ENCODE measurements around the gene FRMD4B.
"Not testable (repeated sequence)": the region's sequence is repeated elsewhere in the genome, so short reads cannot be mapped to it uniquely, and the experiment has no call there.

Gene FRMD4B

GRCh38 chr3:69325151-69325550 lies 60.7 kb downstream of the FRMD4B start:
- no peak for DNase-seq (ENCODE audit: extremely low read depth in 1 of 2, low read depth in 1 of 2)

- DNase-seq (ENCODE audit: extremely low read depth in 1 of 2, low read depth in 1 of 2), result no peak
These were observed 61.4 kb downstream of the FRMD4B start for GRCh38 chr3:69324362-69325025.

- DNase-seq (ENCODE audit: extremely low read depth in 1 of 2, low read depth in 1 of 2), result no peak
These were observed 61.9 kb downstream of the FRMD4B start for GRCh38 chr3:69323941-69324340.

GRCh38 chr3:69322512-69322911 lies 63.4 kb downstream of the FRMD4B start:
- DNase-seq (ENCODE audit: extremely low read depth in 1 of 2, low read depth in 1 of 2), result not testable (repeated sequence)

- DNase-seq (ENCODE audit: extremely low read depth in 1 of 2, low read depth in 1 of 2), result no peak
These were observed 63.8 kb downstream of the FRMD4B start for GRCh38 chr3:69322158-69322509.

GRCh38 chr3:69321301-69322157 lies 64.4 kb downstream of the FRMD4B start:
- DNase-seq (ENCODE audit: extremely low read depth in 1 of 2, low read depth in 1 of 2), result no peak

- no peak for DNase-seq (ENCODE audit: extremely low read depth in 1 of 2, low read depth in 1 of 2)
These were observed 65.0 kb downstream of the FRMD4B start for GRCh38 chr3:69320871-69321271.

- DNase-seq (ENCODE audit: extremely low read depth in 1 of 2, low read depth in 1 of 2), result no peak
These were observed 66.2 kb downstream of the FRMD4B start for GRCh38 chr3:69319652-69320051.

GRCh38 chr3:69318410-69318809 lies 67.5 kb downstream of the FRMD4B start:
- no peak for DNase-seq (ENCODE audit: extremely low read depth in 1 of 2, low read depth in 1 of 2)

- no peak for DNase-seq (ENCODE audit: extremely low read depth in 1 of 2, low read depth in 1 of 2)
These were observed 72.6 kb downstream of the FRMD4B start for GRCh38 chr3:69313251-69313650.

- no peak for DNase-seq (ENCODE audit: extremely low read depth in 1 of 2, low read depth in 1 of 2)
These were observed 76.1 kb downstream of the FRMD4B start for GRCh38 chr3:69309814-69310213.

- DNase-seq (ENCODE audit: extremely low read depth in 1 of 2, low read depth in 1 of 2), result peak; percentile 7 to 50
These were observed 79.4 kb downstream of the FRMD4B start for GRCh38 chr3:69306239-69307185.

GRCh38 chr3:69305011-69305410 lies 80.9 kb downstream of the FRMD4B start:
- no peak for DNase-seq (ENCODE audit: extremely low read depth in 1 of 2, low read depth in 1 of 2)

- DNase-seq (ENCODE audit: extremely low read depth in 1 of 2, low read depth in 1 of 2), result no peak
These were observed 81.5 kb downstream of the FRMD4B start for GRCh38 chr3:69304396-69304795.

- no peak for DNase-seq (ENCODE audit: extremely low read depth in 1 of 2, low read depth in 1 of 2)
These were observed 85.6 kb downstream of the FRMD4B start for GRCh38 chr3:69300296-69300695.

- DNase-seq (ENCODE audit: extremely low read depth in 1 of 2, low read depth in 1 of 2), result no peak
These were observed 86.5 kb downstream of the FRMD4B start for GRCh38 chr3:69299344-69299743.

GRCh38 chr3:69297501-69297900 lies 88.4 kb downstream of the FRMD4B start:
- DNase-seq (ENCODE audit: extremely low read depth in 1 of 2, low read depth in 1 of 2), result no peak

- DNase-seq (ENCODE audit: extremely low read depth in 1 of 2, low read depth in 1 of 2), result no peak
These were observed 88.9 kb downstream of the FRMD4B start for GRCh38 chr3:69296995-69297394.

- DNase-seq (ENCODE audit: extremely low read depth in 1 of 2, low read depth in 1 of 2), result no peak
These were observed 91.7 kb downstream of the FRMD4B start for GRCh38 chr3:69294014-69294766.

- DNase-seq (ENCODE audit: extremely low read depth in 1 of 2, low read depth in 1 of 2), result no peak
These were observed 92.8 kb downstream of the FRMD4B start for GRCh38 chr3:69292959-69293574.
